ENCODE measurements around the gene SNX8.

DNA sequence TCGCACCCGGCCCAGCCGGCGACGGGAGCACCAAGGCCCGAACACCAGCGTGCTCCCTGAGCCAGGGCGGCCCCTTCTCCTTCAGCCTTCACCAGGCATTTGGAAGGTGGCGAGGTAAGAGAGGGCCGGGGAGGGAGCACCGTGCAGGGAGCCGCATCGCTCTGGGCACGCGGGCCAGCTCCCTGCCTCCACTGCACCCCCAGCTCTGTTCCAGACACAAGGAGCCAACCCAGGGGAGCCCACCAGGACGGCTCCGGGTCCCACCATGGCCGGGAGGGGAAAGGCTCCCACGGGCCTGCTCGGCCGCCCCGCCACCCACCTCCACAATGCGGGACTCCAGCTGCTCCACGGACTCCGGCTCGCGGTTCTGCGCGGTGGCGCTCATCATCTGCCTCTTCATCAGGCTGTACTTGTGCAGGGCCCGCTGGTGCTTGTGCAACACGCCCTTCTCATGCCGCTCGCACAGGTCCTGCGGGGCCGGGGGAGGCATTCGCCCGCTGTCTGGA is 57.1 kb downstream of the SNX8 start:
- TF ChIP-seq, protein P1, sequence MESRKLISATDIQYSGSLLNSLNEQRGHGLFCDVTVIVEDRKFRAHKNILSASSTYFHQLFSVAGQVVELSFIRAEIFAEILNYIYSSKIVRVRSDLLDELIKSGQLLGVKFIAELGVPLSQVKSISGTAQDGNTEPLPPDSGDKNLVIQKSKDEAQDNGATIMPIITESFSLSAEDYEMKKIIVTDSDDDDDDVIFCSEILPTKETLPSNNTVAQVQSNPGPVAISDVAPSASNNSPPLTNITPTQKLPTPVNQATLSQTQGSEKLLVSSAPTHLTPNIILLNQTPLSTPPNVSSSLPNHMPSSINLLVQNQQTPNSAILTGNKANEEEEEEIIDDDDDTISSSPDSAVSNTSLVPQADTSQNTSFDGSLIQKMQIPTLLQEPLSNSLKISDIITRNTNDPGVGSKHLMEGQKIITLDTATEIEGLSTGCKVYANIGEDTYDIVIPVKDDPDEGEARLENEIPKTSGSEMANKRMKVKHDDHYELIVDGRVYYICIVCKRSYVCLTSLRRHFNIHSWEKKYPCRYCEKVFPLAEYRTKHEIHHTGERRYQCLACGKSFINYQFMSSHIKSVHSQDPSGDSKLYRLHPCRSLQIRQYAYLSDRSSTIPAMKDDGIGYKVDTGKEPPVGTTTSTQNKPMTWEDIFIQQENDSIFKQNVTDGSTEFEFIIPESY (IDR thresholded peaks at IDR 0.05), result no peak
- TF ChIP-seq, protein P2, sequence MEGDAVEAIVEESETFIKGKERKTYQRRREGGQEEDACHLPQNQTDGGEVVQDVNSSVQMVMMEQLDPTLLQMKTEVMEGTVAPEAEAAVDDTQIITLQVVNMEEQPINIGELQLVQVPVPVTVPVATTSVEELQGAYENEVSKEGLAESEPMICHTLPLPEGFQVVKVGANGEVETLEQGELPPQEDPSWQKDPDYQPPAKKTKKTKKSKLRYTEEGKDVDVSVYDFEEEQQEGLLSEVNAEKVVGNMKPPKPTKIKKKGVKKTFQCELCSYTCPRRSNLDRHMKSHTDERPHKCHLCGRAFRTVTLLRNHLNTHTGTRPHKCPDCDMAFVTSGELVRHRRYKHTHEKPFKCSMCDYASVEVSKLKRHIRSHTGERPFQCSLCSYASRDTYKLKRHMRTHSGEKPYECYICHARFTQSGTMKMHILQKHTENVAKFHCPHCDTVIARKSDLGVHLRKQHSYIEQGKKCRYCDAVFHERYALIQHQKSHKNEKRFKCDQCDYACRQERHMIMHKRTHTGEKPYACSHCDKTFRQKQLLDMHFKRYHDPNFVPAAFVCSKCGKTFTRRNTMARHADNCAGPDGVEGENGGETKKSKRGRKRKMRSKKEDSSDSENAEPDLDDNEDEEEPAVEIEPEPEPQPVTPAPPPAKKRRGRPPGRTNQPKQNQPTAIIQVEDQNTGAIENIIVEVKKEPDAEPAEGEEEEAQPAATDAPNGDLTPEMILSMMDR (IDR thresholded peaks at IDR 0.05; ENCODE audit: low read depth, low read length, missing input control), result no peak
- TF ChIP-seq, protein P3, sequence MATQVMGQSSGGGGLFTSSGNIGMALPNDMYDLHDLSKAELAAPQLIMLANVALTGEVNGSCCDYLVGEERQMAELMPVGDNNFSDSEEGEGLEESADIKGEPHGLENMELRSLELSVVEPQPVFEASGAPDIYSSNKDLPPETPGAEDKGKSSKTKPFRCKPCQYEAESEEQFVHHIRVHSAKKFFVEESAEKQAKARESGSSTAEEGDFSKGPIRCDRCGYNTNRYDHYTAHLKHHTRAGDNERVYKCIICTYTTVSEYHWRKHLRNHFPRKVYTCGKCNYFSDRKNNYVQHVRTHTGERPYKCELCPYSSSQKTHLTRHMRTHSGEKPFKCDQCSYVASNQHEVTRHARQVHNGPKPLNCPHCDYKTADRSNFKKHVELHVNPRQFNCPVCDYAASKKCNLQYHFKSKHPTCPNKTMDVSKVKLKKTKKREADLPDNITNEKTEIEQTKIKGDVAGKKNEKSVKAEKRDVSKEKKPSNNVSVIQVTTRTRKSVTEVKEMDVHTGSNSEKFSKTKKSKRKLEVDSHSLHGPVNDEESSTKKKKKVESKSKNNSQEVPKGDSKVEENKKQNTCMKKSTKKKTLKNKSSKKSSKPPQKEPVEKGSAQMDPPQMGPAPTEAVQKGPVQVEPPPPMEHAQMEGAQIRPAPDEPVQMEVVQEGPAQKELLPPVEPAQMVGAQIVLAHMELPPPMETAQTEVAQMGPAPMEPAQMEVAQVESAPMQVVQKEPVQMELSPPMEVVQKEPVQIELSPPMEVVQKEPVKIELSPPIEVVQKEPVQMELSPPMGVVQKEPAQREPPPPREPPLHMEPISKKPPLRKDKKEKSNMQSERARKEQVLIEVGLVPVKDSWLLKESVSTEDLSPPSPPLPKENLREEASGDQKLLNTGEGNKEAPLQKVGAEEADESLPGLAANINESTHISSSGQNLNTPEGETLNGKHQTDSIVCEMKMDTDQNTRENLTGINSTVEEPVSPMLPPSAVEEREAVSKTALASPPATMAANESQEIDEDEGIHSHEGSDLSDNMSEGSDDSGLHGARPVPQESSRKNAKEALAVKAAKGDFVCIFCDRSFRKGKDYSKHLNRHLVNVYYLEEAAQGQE (IDR thresholded peaks at IDR 0.05), result no peak
- TF ChIP-seq, protein P4, sequence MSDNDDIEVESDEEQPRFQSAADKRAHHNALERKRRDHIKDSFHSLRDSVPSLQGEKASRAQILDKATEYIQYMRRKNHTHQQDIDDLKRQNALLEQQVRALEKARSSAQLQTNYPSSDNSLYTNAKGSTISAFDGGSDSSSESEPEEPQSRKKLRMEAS (IDR thresholded peaks at IDR 0.05), result no peak
- TF ChIP-seq YY1 (IDR thresholded peaks at IDR 0.05) (no peak), HNF4G (IDR thresholded peaks at IDR 0.05) (no peak), FOXA2 (IDR thresholded peaks at IDR 0.05) (no peak), RAD21 (IDR thresholded peaks at IDR 0.05) (no peak), RXRA (IDR thresholded peaks at IDR 0.05) (no peak), TAF1 (conservative IDR thresholded peaks at IDR 0.05) (no peak), SP1 (IDR thresholded peaks at IDR 0.05) (no peak), EGR1 (IDR thresholded peaks at IDR 0.05; ENCODE audit: low read depth in 2 of 2) (no peak)

Measured in liver (tissue), 3 donors.